H9 (cell line): ENCODE measurements around the gene BLVRB. TPM values are rescaled to one million over a fixed set of nuclear protein-coding genes. Genes with fewer than 3 reads are reported as not detected.
A peak's percentile ranks its signal among the peaks of the same experiment; 100 is the strongest.

Experiments used
- DNase-seq: peaks from one replicate; pipeline ENCODE4 v3.0.0-alpha.2; 2017
- H2AFZ ChIP-seq: one replicate; pipeline ENCODE4 v1.6.1; 2013; ENCODE audit warnings: mild to moderate bottlenecking, low read length, control low read depth, moderate library complexity
- H2AK5ac ChIP-seq: 2 replicates; pipeline ENCODE4 v1.6.1; 2013; ENCODE audit warnings: low read length, control low read depth, mixed read lengths; ENCODE audit not compliant: insufficient read length
- H2BK120ac ChIP-seq: one replicate; pipeline ENCODE4 v1.6.1; 2013; ENCODE audit warnings: low read depth, mild to moderate bottlenecking, low read length, control low read depth, inconsistent platforms; ENCODE audit not compliant: poor library complexity, severe bottlenecking
- H2BK12ac ChIP-seq: 2 replicates; pipeline ENCODE4 v1.6.1; 2013; ENCODE audit warnings: low read length, control low read depth, mixed read lengths, low read depth; ENCODE audit not compliant: insufficient read length
- H2BK15ac ChIP-seq: 2 replicates; pipeline ENCODE4 v1.6.1; 2013; ENCODE audit warnings: low read depth, low read length, control low read depth
- H2BK20ac ChIP-seq: one replicate; pipeline ENCODE4 v1.6.1; 2013; ENCODE audit warnings: low read depth, mild to moderate bottlenecking, low read length, control low read depth, inconsistent platforms; ENCODE audit not compliant: poor library complexity, severe bottlenecking
- H2BK5ac ChIP-seq: 2 replicates; pipeline ENCODE4 v1.6.1; 2013; ENCODE audit warnings: low read length, control low read depth, mixed read lengths; ENCODE audit not compliant: insufficient read length
- H3K14ac ChIP-seq: 2 replicates; pipeline ENCODE4 v1.6.1; 2013; ENCODE audit warnings: low read length, control low read depth; ENCODE audit not compliant: insufficient read depth
- H3K18ac ChIP-seq: 2 replicates; pipeline ENCODE4 v1.6.1; 2013; ENCODE audit warnings: low read depth, mild to moderate bottlenecking, mixed read lengths, low read length, control low read depth; ENCODE audit not compliant: insufficient read length
- H3K23ac ChIP-seq: 2 replicates; pipeline ENCODE4 v1.6.1; 2013; ENCODE audit warnings: low read length, control low read depth, mixed read lengths, low read depth; ENCODE audit not compliant: insufficient read length
- H3K23me2 ChIP-seq: 2 replicates; pipeline ENCODE4 v1.6.1; 2013; ENCODE audit warnings: low read depth, mild to moderate bottlenecking, mixed read lengths, low read length, control low read depth; ENCODE audit not compliant: insufficient read length, poor library complexity, severe bottlenecking
- H3K27ac ChIP-seq: 2 replicates; pipeline ENCODE4 v1.5.1; 2013; ENCODE audit warnings: low read length, control low read depth, mixed read lengths, low read depth; ENCODE audit not compliant: insufficient read length
- H3K27me3 ChIP-seq: 2 replicates; pipeline ENCODE4 v1.6.1; 2013; ENCODE audit warnings: low read length, control low read depth, inconsistent platforms; ENCODE audit not compliant: insufficient read depth
- H3K4ac ChIP-seq: 2 replicates; pipeline ENCODE4 v1.6.1; 2013; ENCODE audit warnings: low read depth, mild to moderate bottlenecking, control low read depth, inconsistent platforms, low read length, moderate library complexity
- H3K4me1 ChIP-seq: 2 replicates; pipeline ENCODE4 v1.6.1; 2013; ENCODE audit warnings: low read length, control low read depth, inconsistent platforms; ENCODE audit not compliant: insufficient read depth
- H3K4me2 ChIP-seq: 2 replicates; pipeline ENCODE4 v1.6.1; 2013; ENCODE audit warnings: low read length, control low read depth, mixed read lengths; ENCODE audit not compliant: insufficient read length, insufficient read depth
- H3K56ac ChIP-seq: 2 replicates; pipeline ENCODE4 v1.6.1; 2013; ENCODE audit warnings: low read depth, mild to moderate bottlenecking, mixed read lengths, low read length, control low read depth; ENCODE audit not compliant: insufficient read length
- H3K79me1 ChIP-seq: 2 replicates; pipeline ENCODE4 v1.6.1; 2013; ENCODE audit warnings: low read depth, mild to moderate bottlenecking, moderate library complexity, low read length, control low read depth, inconsistent platforms; ENCODE audit not compliant: insufficient read depth, poor library complexity, severe bottlenecking
- H3K79me2 ChIP-seq: 2 replicates; pipeline ENCODE4 v1.6.1; 2013; ENCODE audit warnings: low read length, control low read depth, inconsistent platforms; ENCODE audit not compliant: insufficient read depth
- H3K9ac ChIP-seq: 2 replicates; pipeline ENCODE4 v1.6.1; 2013; ENCODE audit warnings: low read length, control low read depth, mixed read lengths; ENCODE audit not compliant: insufficient read length; ENCODE audit errors: extremely low read depth
- H3K9me3 ChIP-seq: one replicate; pipeline ENCODE4 v1.6.1; 2013; ENCODE audit warnings: low read depth, low read length, inconsistent platforms; ENCODE audit not compliant: control insufficient read depth
- H3T11ph ChIP-seq: one replicate; pipeline ENCODE4 v1.6.1; 2013; ENCODE audit warnings: mild to moderate bottlenecking, low read length, control low read depth, inconsistent platforms
- H4K20me1 ChIP-seq: one replicate; pipeline ENCODE4 v1.6.1; 2013; ENCODE audit not compliant: control insufficient read depth, insufficient read length, insufficient read depth
- H4K5ac ChIP-seq: 2 replicates; pipeline ENCODE4 v1.6.1; 2013; ENCODE audit warnings: low read depth, mild to moderate bottlenecking, mixed read lengths, low read length, control low read depth; ENCODE audit not compliant: insufficient read length
- H4K8ac ChIP-seq: replicated peaks from 2 replicates; pipeline ENCODE4 v1.6.1; 2013; ENCODE audit warnings: low read length, control low read depth, mixed read lengths, low read depth; ENCODE audit not compliant: insufficient read length
- H4K91ac ChIP-seq: 2 replicates; pipeline ENCODE4 v1.6.1; 2013; ENCODE audit warnings: low read depth, mild to moderate bottlenecking, moderate library complexity, mixed read lengths, low read length, control low read depth; ENCODE audit not compliant: insufficient read length
- H3K27ac Mint-ChIP-seq, 3 experiments: 2 replicates in 2 of 3; 3 replicates in 1 of 3; pipeline ENCODE4 v1.8.0; 2020 to 2021; ENCODE audit warnings: mixed read lengths in 3 of 3, mild to moderate bottlenecking in 1 of 3, moderate library complexity in 1 of 3
- H3K27me3 Mint-ChIP-seq: 2 replicates; pipeline ENCODE4 v1.8.0; 2021; ENCODE audit warnings: low read depth, mild to moderate bottlenecking, moderate library complexity, mixed read lengths
- H3K36me3 Mint-ChIP-seq, 3 experiments: 2 replicates in 2 of 3; 3 replicates in 1 of 3; pipeline ENCODE4 v1.8.0; 2020 to 2021; ENCODE audit warnings: low read depth in 3 of 3, mixed read lengths in 3 of 3; ENCODE audit not compliant: insufficient read depth in 1 of 3
- H3K4me1 Mint-ChIP-seq, 2 experiments: 2 replicates each; pipeline ENCODE4 v1.8.0; 2020; ENCODE audit warnings: mixed read lengths in 2 of 2
- H3K4me3 Mint-ChIP-seq, 2 experiments: 2 replicates in 1 of 2; 3 replicates in 1 of 2; pipeline ENCODE4 v1.8.0; 2020 to 2021; ENCODE audit warnings: mild to moderate bottlenecking in 2 of 2, mixed read lengths in 2 of 2, moderate library complexity in 1 of 2
- H3K9me3 Mint-ChIP-seq, 2 experiments: 2 replicates in 1 of 2; 3 replicates in 1 of 2; pipeline ENCODE4 v1.8.0; 2020; ENCODE audit warnings: mild to moderate bottlenecking in 2 of 2, mixed read lengths in 2 of 2, moderate library complexity in 1 of 2
- CTCF ChIP-seq: fragments of 200-600 bp; sonication (generic); conservative IDR thresholded peaks from 3 replicates; pipeline ENCODE4 v1.8.0; 2021; ENCODE audit warnings: antibody characterized with exemption, mild to moderate bottlenecking
- WGBS: extraction: QIAGEN DNeasy Blood & Tissue Kit; methylation state at CpG from one replicate; pipeline ENCODE4 v1.1.7; 2013; ENCODE audit warnings: missing lambda C conversion rate, low lambda C conversion rate, mixed read lengths; ENCODE audit not compliant: insufficient read length; ENCODE audit errors: extremely low coverage; 5-methylcytosine and 5-hydroxymethylcytosine counted together
- total RNA-seq: library from RNA; stranded (reverse); gene quantifications from 2 replicates; pipeline ENCODE4 v1.2.1, GENCODE V29; 2021

The BLVRB gene
- total RNA-seq, 1 experiment from 2014 or later, result 27.9 TPM

DNA sequence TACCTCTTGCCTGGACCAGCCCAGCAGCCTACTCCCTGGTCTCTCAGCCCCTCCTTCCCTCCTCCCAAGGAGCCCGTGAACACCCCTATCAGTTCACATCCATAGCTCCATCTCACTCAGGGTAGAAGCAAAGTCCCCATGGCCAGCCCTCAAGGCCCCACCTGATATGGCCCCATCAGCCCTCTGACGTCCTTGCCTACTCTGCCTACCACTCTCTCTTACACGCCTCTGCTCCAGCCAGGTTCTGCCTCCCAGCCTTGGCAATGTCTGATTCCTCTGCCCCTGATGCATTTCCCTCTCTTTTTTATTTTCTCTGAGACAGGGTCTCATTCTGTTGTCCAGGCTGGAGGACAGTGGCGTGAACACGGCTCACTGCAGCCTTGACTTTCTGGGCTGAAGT, 13.5 kb downstream of the BLVRB start:
- Histone ChIP-seq H3K18ac (no peak overlapping the region), H3K27me3 (no peaks in the 10 kb centered on the region), H2BK12ac (no peak overlapping the region), H3K23me2 (no peaks in the 10 kb centered on the region), H4K8ac (no peak overlapping the region), H3K4me1 (no peaks in the 10 kb centered on the region), H3K79me2 (no peaks in the 10 kb centered on the region), H3K9me3 (no peaks in the 10 kb centered on the region), H2BK20ac (no peak overlapping the region), H3K9ac (no peak overlapping the region), H3T11ph (no peak overlapping the region), H2BK120ac (no peak overlapping the region), H3K4ac (no peak overlapping the region), H4K20me1 (no peaks in the 10 kb centered on the region), H3K23ac (no peak overlapping the region), H2BK15ac (no peak overlapping the region), H4K5ac (no peak overlapping the region), H3K4me2 (no peak overlapping the region), H2BK5ac (no peak overlapping the region), H3K14ac (no peak overlapping the region; the same call in 1 of the 2 replicates), H3K27ac (no peak overlapping the region), H3K79me1 (no peaks in the 10 kb centered on the region), H3K56ac (no peak overlapping the region), H2AFZ (no peak overlapping the region), H4K91ac (no peak overlapping the region), H2AK5ac (no peak overlapping the region)
- no peaks in the 10 kb centered on the region for H3K9me3 Mint-ChIP-seq
- no peak for DNase-seq
- TF ChIP-seq CTCF, result no peak
- H3K4me1 Mint-ChIP-seq, result peaks cover 6 to 7% of the 10 kb centered on the region in 2 experiments
- peak overlapping the region in 2 of 3 experiments; percentile 25; a peak in 2 of 7 replicates for H3K27ac Mint-ChIP-seq
- WGBS, result no CpG with 5 or more reads among the region's 5 CpGs
- no peak overlapping the region for H3K4me3 Mint-ChIP-seq
- peaks cover 0 to 18% (median 4%) of the 10 kb centered on the region in 3 experiments; a peak in 4 of 7 replicates for H3K36me3 Mint-ChIP-seq
- H3K27me3 Mint-ChIP-seq, result no peaks in the 10 kb centered on the region
